WTC11 (cell line): ENCODE measurements around the gene TBC1D20. TPM values are rescaled to one million over a fixed set of nuclear protein-coding genes. Genes with fewer than 3 reads are reported as not detected.

Source experiments
- ATAC-seq: fragments of 200-7000 bp; cut with Tn5 transposase; 2 replicates; pipeline ENCODE4 v1.10.0; 2021; ENCODE audit warnings: mild to moderate bottlenecking, moderate library complexity
- CTCF ChIA-PET: fragments of 300-600 bp; sonication (Branson Sonifier 250); formaldehyde crosslinking; loops from one replicate; lab custom pipeline; 2021; ENCODE audit warnings: antibody characterized with exemption; lab: Charles Lee
- POLR2A ChIA-PET: fragments of 350-600 bp; sonication (Branson Sonifier 250); formaldehyde crosslinking; loops from one replicate; lab custom pipeline; 2021; ENCODE audit warnings: antibody characterized with exemption; lab: Charles Lee
- DNase-seq: peaks from one replicate; pipeline ENCODE4 v3.0.0; 2021; ENCODE audit warnings: low spot score
- H3K27ac Mint-ChIP-seq: 2 replicates; pipeline ENCODE4 v1.8.0; 2021; ENCODE audit warnings: mixed read lengths
- H3K27me3 Mint-ChIP-seq: 2 replicates; pipeline ENCODE4 v1.8.0; 2021; ENCODE audit warnings: low read depth, mild to moderate bottlenecking, moderate library complexity, mixed read lengths
- H3K36me3 Mint-ChIP-seq: 2 replicates; pipeline ENCODE4 v1.8.0; 2021; ENCODE audit warnings: mixed read lengths
- H3K4me1 Mint-ChIP-seq: 2 replicates; pipeline ENCODE4 v1.8.0; 2022; ENCODE audit warnings: mixed read lengths
- H3K4me3 Mint-ChIP-seq: 2 replicates; pipeline ENCODE4 v1.8.0; 2021; ENCODE audit warnings: mild to moderate bottlenecking, moderate library complexity, mixed read lengths
- H3K9me3 Mint-ChIP-seq: 2 replicates; pipeline ENCODE4 v1.8.0; 2021; ENCODE audit warnings: mixed read lengths
- CREB1 ChIP-seq: sonication (generic); formaldehyde crosslinking; IDR thresholded peaks from 2 replicates; pipeline ENCODE4 v1.8.0; 2023; ENCODE audit warnings: mild to moderate bottlenecking, missing genetic modification reagents
- MXD4 ChIP-seq: fragments of 250-450 bp; sonication (Bioruptor Pico); IDR thresholded peaks from 2 replicates; pipeline ENCODE4 v1.8.0; 2021; ENCODE audit warnings: mild to moderate bottlenecking, moderate library complexity, borderline replicate concordance
- NFYB ChIP-seq: sonication (generic); formaldehyde crosslinking; conservative IDR thresholded peaks from 2 replicates; pipeline ENCODE4 v1.8.0; 2022; ENCODE audit warnings: low read depth, missing genetic modification reagents
- TEAD1 ChIP-seq: sonication (generic); formaldehyde crosslinking; IDR thresholded peaks from 2 replicates; pipeline ENCODE4 v1.8.0; 2022; ENCODE audit warnings: mild to moderate bottlenecking, missing genetic modification reagents
- TEAD4 ChIP-seq: sonication (generic); formaldehyde crosslinking; IDR thresholded peaks from 2 replicates; pipeline ENCODE4 v1.8.0; 2022; ENCODE audit warnings: mild to moderate bottlenecking, missing genetic modification reagents
- ZNF138 ChIP-seq: sonication (generic); formaldehyde crosslinking; conservative IDR thresholded peaks from 2 replicates; pipeline ENCODE4 v1.8.1; 2022; ENCODE audit warnings: mild to moderate bottlenecking, moderate library complexity, missing genetic modification reagents
- ZNF219 ChIP-seq: sonication (generic); formaldehyde crosslinking; IDR thresholded peaks from 2 replicates; pipeline ENCODE4 v1.8.0; 2023; ENCODE audit warnings: missing genetic modification reagents, mild to moderate bottlenecking, borderline replicate concordance
- total RNA-seq: library from RNA; stranded (reverse); gene quantifications from 3 replicates; pipeline ENCODE4 v1.2.3, GENCODE V29; 2021
- TF ChIP-seq, protein P1 (sequence below): sonication (generic); formaldehyde crosslinking; IDR thresholded peaks from 2 replicates; pipeline ENCODE4 v1.8.1; 2022; ENCODE audit warnings: missing genetic modification reagents, borderline replicate concordance
- TF ChIP-seq, protein P2 (sequence below): sonication (generic); formaldehyde crosslinking; IDR thresholded peaks from 2 replicates; pipeline ENCODE4 v1.8.0; 2022; ENCODE audit warnings: mild to moderate bottlenecking, missing genetic modification reagents
- TF ChIP-seq, protein P3 (sequence below): sonication (generic); formaldehyde crosslinking; IDR thresholded peaks from 2 replicates; pipeline ENCODE4 v1.8.0; 2023; ENCODE audit warnings: mild to moderate bottlenecking, missing genetic modification reagents
- TF ChIP-seq, protein P4 (sequence below): sonication (generic); formaldehyde crosslinking; IDR thresholded peaks from 2 replicates; pipeline ENCODE4 v1.8.0; 2023; ENCODE audit warnings: missing genetic modification reagents
- TF ChIP-seq, protein P5 (sequence below): sonication (generic); formaldehyde crosslinking; IDR thresholded peaks from 2 replicates; pipeline ENCODE4 v1.8.1; 2023; ENCODE audit warnings: mild to moderate bottlenecking, missing genetic modification reagents
- TF ChIP-seq, protein P6 (sequence below): sonication (generic); formaldehyde crosslinking; IDR thresholded peaks from 2 replicates; pipeline ENCODE4 v1.8.1; 2023; ENCODE audit warnings: mild to moderate bottlenecking, missing genetic modification reagents, borderline replicate concordance

Gene TBC1D20
- total RNA-seq, 1 experiment from 2014 or later = 14.6 TPM

DNA sequence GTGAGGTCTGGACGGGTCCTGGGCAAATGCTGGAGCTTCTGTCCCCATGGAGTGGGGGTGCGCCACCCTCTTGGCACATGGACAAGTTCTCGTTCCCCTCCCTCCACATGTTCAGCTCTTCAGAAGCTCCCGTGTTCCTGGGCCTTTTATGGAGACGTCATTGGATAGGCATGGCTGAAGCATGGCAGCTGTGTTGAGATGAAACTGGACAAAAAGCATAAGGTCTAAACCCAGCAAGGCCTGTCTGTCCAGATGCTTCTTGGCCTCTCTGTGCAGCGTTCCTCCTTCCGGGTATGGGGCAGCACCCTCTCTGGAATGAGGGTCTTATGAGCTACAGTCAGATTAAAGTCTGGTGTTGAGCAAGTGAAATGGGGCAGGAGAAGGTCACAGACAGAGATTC, 26.8 kb downstream of the TBC1D20 start:
- Mint-ChIP-seq H3K4me1 (peaks cover 21% of the 10 kb centered on the region), H3K27me3 (peaks cover 49% of the 10 kb centered on the region), H3K4me3 (no peak overlapping the region), H3K36me3 (peaks cover 44% of the 10 kb centered on the region), H3K27ac (no peak overlapping the region), H3K9me3 (no peaks in the 10 kb centered on the region)
- DNase-seq (no peak), ATAC-seq (no peak)
- TF ChIP-seq, protein P1, sequence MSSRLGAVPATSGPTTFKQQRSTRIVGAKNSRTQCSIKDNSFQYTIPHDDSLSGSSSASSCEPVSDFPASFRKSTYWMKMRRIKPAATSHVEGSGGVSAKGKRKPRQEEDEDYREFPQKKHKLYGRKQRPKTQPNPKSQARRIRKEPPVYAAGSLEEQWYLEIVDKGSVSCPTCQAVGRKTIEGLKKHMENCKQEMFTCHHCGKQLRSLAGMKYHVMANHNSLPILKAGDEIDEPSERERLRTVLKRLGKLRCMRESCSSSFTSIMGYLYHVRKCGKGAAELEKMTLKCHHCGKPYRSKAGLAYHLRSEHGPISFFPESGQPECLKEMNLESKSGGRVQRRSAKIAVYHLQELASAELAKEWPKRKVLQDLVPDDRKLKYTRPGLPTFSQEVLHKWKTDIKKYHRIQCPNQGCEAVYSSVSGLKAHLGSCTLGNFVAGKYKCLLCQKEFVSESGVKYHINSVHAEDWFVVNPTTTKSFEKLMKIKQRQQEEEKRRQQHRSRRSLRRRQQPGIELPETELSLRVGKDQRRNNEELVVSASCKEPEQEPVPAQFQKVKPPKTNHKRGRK (CRISPR knock-in tag) = no peak
- ChIA-PET POLR2A (interaction anchor here (1.0 kb wide), 1 partner anchor 55 kb away, joined by 3 read pairs; the partner anchor contains the start of gene TRIB3), CTCF (interaction anchor here (1.5 to 6.1 kb wide), 2 partner anchors 73 to 80 kb away, joined by 3 to 66 read pairs; no protein-coding TSS in a partner anchor)

DNA sequence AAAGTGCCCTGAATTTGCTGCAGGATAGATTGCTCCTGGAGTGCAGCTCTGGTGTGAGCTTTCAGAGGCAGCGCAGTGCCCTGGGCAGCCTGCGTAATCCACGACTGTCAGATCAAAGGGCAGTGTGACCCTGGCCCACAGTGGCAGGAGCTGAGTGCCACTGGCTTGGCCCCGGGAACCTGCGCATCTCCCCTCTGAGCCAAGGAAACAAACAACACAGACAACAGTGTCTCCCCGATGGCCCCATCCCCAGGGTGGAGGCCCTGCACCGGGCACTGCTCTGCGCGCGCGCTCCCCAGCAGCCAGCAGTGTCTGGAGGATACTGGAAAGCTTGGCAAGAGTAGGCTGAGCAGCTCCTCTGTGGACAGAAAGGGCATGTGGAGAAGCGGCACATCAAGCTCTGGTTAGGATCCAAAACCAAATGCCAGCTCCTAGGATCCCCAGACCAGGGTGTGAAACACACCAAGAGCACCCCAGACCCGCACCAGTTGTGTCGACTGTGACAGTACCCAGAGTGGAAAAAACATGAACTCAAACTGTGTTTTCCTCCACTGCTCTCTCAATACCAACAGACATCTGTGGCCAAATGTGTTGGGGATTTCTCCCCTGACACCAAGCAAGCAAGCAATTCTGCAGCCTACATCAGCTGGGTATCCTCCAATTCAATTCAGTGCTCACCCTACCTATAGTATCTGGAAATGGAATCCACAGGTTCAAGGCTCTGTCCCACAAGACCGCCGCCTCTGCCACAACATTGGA, 27.5 kb downstream of the TBC1D20 start:
- no peaks in the 10 kb centered on the region for H3K9me3 Mint-ChIP-seq
- peaks cover 49% of the 10 kb centered on the region for H3K27me3 Mint-ChIP-seq
- no peak overlapping the region for H3K27ac Mint-ChIP-seq
- 0 out of 2 replicates have a peak, but pooled peaks have one; percentile 7 for TF ChIP-seq TEAD4 (CRISPR knock-in tag)
- no peak for TF ChIP-seq TEAD1 (CRISPR knock-in tag)
- H3K36me3 Mint-ChIP-seq = peaks cover 40% of the 10 kb centered on the region
- DNase-seq = peak; percentile 25
- H3K4me1 Mint-ChIP-seq = peaks cover 21% of the 10 kb centered on the region
- ATAC-seq = peak; percentile 49
- ChIA-PET POLR2A (interaction anchor here (0.5 to 1.0 kb wide), 2 partner anchors 18 to 54 kb away, joined by 3 to 4 read pairs; partner anchors contain the start of gene TRIB3), CTCF (interaction anchor here (1.1 to 6.1 kb wide), 3 partner anchors 72 to 538 kb away, joined by 3 to 66 read pairs (median 4); no protein-coding TSS in a partner anchor)
- H3K4me3 Mint-ChIP-seq = peak overlapping the region; percentile 21; the same call in 1 of the 2 replicates

DNA sequence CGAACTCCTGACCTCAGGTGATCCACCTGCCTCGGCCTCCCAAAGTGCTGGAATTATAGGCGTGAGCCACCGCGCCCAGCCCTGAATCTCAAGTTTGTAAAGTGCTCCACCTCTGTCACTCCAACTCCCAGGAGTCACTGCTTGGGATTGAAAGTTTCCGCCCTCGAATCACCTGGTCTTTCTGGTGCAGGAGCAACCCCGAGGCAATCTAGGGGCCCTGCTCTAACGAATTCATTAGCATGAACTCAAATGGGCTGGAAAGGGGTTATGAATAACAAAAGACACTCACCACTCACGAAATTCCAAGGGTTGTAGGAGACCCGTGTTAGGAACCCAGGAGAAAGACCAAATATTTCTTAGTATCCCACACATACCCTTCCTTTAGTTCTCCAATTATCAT, 28.1 kb downstream of the TBC1D20 start:
- ATAC-seq (peak; percentile 73), DNase-seq (peak; percentile 70)
- Mint-ChIP-seq H3K27me3 (peaks cover 49% of the 10 kb centered on the region), H3K4me1 (peaks cover 21% of the 10 kb centered on the region), H3K9me3 (no peaks in the 10 kb centered on the region), H3K27ac (no peak overlapping the region), H3K4me3 (peak overlapping the region; percentile 35), H3K36me3 (peaks cover 34% of the 10 kb centered on the region)
- ChIA-PET CTCF (interaction anchor here (1.1 to 6.1 kb wide), 3 partner anchors 72 to 539 kb away, joined by 3 to 66 read pairs (median 4); no protein-coding TSS in a partner anchor), POLR2A (interaction anchor here (0.5 to 1.0 kb wide), 4 partner anchors 18 to 317 kb away, joined by 3 to 4 read pairs (median 3); partner anchors contain the start of gene TRIB3)
- peak; percentile 47; the same call in 1 of the 2 replicates for TF ChIP-seq TEAD1 (CRISPR knock-in tag)
- no peak for TF ChIP-seq ZNF138 (CRISPR knock-in tag)
- TF ChIP-seq, protein P2, sequence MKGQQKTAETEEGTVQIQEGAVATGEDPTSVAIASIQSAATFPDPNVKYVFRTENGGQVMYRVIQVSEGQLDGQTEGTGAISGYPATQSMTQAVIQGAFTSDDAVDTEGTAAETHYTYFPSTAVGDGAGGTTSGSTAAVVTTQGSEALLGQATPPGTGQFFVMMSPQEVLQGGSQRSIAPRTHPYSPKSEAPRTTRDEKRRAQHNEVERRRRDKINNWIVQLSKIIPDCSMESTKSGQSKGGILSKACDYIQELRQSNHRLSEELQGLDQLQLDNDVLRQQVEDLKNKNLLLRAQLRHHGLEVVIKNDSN (CRISPR knock-in tag) = peak; percentile 61; the same call in 1 of the 2 replicates
- TF ChIP-seq MXD4 (CRISPR knock-in tag) = no peak
- TF ChIP-seq NFYB (CRISPR knock-in tag) = no peak
- TF ChIP-seq ZNF219 (CRISPR knock-in tag) = no peak
- TF ChIP-seq, protein P3, sequence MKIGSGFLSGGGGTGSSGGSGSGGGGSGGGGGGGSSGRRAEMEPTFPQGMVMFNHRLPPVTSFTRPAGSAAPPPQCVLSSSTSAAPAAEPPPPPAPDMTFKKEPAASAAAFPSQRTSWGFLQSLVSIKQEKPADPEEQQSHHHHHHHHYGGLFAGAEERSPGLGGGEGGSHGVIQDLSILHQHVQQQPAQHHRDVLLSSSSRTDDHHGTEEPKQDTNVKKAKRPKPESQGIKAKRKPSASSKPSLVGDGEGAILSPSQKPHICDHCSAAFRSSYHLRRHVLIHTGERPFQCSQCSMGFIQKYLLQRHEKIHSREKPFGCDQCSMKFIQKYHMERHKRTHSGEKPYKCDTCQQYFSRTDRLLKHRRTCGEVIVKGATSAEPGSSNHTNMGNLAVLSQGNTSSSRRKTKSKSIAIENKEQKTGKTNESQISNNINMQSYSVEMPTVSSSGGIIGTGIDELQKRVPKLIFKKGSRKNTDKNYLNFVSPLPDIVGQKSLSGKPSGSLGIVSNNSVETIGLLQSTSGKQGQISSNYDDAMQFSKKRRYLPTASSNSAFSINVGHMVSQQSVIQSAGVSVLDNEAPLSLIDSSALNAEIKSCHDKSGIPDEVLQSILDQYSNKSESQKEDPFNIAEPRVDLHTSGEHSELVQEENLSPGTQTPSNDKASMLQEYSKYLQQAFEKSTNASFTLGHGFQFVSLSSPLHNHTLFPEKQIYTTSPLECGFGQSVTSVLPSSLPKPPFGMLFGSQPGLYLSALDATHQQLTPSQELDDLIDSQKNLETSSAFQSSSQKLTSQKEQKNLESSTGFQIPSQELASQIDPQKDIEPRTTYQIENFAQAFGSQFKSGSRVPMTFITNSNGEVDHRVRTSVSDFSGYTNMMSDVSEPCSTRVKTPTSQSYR = no peak
- TF ChIP-seq, protein P4, sequence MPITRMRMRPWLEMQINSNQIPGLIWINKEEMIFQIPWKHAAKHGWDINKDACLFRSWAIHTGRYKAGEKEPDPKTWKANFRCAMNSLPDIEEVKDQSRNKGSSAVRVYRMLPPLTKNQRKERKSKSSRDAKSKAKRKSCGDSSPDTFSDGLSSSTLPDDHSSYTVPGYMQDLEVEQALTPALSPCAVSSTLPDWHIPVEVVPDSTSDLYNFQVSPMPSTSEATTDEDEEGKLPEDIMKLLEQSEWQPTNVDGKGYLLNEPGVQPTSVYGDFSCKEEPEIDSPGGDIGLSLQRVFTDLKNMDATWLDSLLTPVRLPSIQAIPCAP = no peak
- TF ChIP-seq CREB1 = no peak
- TF ChIP-seq, protein P5, sequence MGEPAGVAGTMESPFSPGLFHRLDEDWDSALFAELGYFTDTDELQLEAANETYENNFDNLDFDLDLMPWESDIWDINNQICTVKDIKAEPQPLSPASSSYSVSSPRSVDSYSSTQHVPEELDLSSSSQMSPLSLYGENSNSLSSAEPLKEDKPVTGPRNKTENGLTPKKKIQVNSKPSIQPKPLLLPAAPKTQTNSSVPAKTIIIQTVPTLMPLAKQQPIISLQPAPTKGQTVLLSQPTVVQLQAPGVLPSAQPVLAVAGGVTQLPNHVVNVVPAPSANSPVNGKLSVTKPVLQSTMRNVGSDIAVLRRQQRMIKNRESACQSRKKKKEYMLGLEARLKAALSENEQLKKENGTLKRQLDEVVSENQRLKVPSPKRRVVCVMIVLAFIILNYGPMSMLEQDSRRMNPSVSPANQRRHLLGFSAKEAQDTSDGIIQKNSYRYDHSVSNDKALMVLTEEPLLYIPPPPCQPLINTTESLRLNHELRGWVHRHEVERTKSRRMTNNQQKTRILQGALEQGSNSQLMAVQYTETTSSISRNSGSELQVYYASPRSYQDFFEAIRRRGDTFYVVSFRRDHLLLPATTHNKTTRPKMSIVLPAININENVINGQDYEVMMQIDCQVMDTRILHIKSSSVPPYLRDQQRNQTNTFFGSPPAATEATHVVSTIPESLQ = no peak
- TF ChIP-seq, protein P6, sequence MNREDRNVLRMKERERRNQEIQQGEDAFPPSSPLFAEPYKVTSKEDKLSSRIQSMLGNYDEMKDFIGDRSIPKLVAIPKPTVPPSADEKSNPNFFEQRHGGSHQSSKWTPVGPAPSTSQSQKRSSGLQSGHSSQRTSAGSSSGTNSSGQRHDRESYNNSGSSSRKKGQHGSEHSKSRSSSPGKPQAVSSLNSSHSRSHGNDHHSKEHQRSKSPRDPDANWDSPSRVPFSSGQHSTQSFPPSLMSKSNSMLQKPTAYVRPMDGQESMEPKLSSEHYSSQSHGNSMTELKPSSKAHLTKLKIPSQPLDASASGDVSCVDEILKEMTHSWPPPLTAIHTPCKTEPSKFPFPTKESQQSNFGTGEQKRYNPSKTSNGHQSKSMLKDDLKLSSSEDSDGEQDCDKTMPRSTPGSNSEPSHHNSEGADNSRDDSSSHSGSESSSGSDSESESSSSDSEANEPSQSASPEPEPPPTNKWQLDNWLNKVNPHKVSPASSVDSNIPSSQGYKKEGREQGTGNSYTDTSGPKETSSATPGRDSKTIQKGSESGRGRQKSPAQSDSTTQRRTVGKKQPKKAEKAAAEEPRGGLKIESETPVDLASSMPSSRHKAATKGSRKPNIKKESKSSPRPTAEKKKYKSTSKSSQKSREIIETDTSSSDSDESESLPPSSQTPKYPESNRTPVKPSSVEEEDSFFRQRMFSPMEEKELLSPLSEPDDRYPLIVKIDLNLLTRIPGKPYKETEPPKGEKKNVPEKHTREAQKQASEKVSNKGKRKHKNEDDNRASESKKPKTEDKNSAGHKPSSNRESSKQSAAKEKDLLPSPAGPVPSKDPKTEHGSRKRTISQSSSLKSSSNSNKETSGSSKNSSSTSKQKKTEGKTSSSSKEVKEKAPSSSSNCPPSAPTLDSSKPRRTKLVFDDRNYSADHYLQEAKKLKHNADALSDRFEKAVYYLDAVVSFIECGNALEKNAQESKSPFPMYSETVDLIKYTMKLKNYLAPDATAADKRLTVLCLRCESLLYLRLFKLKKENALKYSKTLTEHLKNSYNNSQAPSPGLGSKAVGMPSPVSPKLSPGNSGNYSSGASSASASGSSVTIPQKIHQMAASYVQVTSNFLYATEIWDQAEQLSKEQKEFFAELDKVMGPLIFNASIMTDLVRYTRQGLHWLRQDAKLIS (CRISPR knock-in tag) = no peak
- TF ChIP-seq, protein P1 (CRISPR knock-in tag) = no peak
